PC-3 (cell line): Measurements from ENCODE around the gene HOXD3. TPM values are rescaled to one million over a fixed set of nuclear protein-coding genes. Genes with fewer than 3 reads are reported as not detected.

ENCODE experiments used
- ATAC-seq: fragments of 200-7000 bp; cut with Tn5 transposase; 2 replicates; pipeline ENCODE4 v1.9.1; 2020; ENCODE audit warnings: mild to moderate bottlenecking, moderate library complexity
- BruUV-seq: library from RNA; stranded (reverse); fragments of 400-500 nt; replicated peaks from 2 replicates; lab custom pipeline; 2021; lab: Mats Ljungman, UMichigan
- CTCF ChIA-PET: fragments of 300-600 bp; sonication (Branson Sonifier 250); formaldehyde crosslinking; loops from one replicate; lab custom pipeline; 2022; ENCODE audit warnings: antibody characterized with exemption; lab: Charles Lee
- POLR2A ChIA-PET: fragments of 300-600 bp; sonication (Branson Sonifier 250); formaldehyde crosslinking; loops from one replicate; lab custom pipeline; 2022; ENCODE audit warnings: antibody characterized with exemption; ENCODE audit not compliant: unreplicated experiment; lab: Charles Lee
- DNase-seq: peaks from one replicate; pipeline ENCODE4 v3.0.0-alpha.2; 2015
- H2AFZ ChIP-seq: fragments of 300-600 bp; sonication (generic); 2 replicates; pipeline ENCODE4 v1.6.0; 2016; ENCODE audit warnings: antibody characterized with exemption, low read length
- H3F3A ChIP-seq: fragments of 300-600 bp; sonication (generic); one replicate; pipeline ENCODE4 v1.6.0; 2017; ENCODE audit warnings: antibody characterized with exemption, low read length, control low read depth, mild to moderate bottlenecking; ENCODE audit not compliant: unreplicated experiment
- H3K27ac ChIP-seq: fragments of 300-600 bp; sonication (generic); 2 replicates; pipeline ENCODE4 v1.5.1; 2016; ENCODE audit warnings: mild to moderate bottlenecking, low read length
- H3K27me3 ChIP-seq: fragments of 300-600 bp; sonication (generic); 2 replicates; pipeline ENCODE4 v1.6.1; 2016; ENCODE audit warnings: low read length, mixed read lengths
- H3K36me3 ChIP-seq: fragments of 300-600 bp; sonication (generic); 2 replicates; pipeline ENCODE4 v1.6.1; 2016; ENCODE audit warnings: low read depth, mixed run types, low read length, mixed read lengths
- H3K4me1 ChIP-seq: fragments of 300-600 bp; sonication (generic); 2 replicates; pipeline ENCODE4 v1.5.1; 2016; ENCODE audit warnings: low read length; ENCODE audit not compliant: insufficient read depth
- H3K4me2 ChIP-seq: fragments of 300-600 bp; sonication (generic); 2 replicates; pipeline ENCODE4 v1.6.0; 2016; ENCODE audit warnings: low read length
- H3K4me3 ChIP-seq: fragments of 300-600 bp; sonication (generic); 2 replicates; pipeline ENCODE4 v1.5.1; 2016; ENCODE audit warnings: mild to moderate bottlenecking, low read length, mixed read lengths
- H3K79me2 ChIP-seq: fragments of 300-600 bp; sonication (generic); 2 replicates; pipeline ENCODE4 v1.6.1; 2017; ENCODE audit warnings: low read length, mixed read lengths
- H3K9ac ChIP-seq: fragments of 300-600 bp; sonication (generic); 2 replicates; pipeline ENCODE4 v1.6.0; 2016; ENCODE audit warnings: mild to moderate bottlenecking, low read length
- H3K9me2 ChIP-seq: fragments of 300-600 bp; sonication (generic); replicated peaks from 2 replicates; pipeline ENCODE4 v1.6.1; 2016; ENCODE audit warnings: mixed run types, low read length, mixed read lengths
- H3K9me3 ChIP-seq: fragments of 300-600 bp; sonication (generic); 2 replicates; pipeline ENCODE4 v1.6.1; 2016; ENCODE audit warnings: low read length, mixed read lengths
- H4K20me1 ChIP-seq: fragments of 300-600 bp; sonication (generic); 2 replicates; pipeline ENCODE4 v1.6.1; 2016; ENCODE audit warnings: low read length, mixed read lengths
- CTCF ChIP-seq: fragments of 300-600 bp; sonication (generic); conservative IDR thresholded peaks from 2 replicates; pipeline ENCODE4 v1.5.1; 2017; ENCODE audit warnings: antibody characterized with exemption, low read depth, mild to moderate bottlenecking, low read length
- EZH2 ChIP-seq: fragments of 300-600 bp; sonication (generic); IDR thresholded peaks from one replicate; pipeline ENCODE4 v1.6.1; 2017; ENCODE audit warnings: antibody characterized with exemption, mild to moderate bottlenecking, low read length; ENCODE audit not compliant: unreplicated experiment
- EZH2phosphoT487 ChIP-seq: fragments of 300-600 bp; sonication (generic); IDR thresholded peaks from 2 replicates; pipeline ENCODE4 v1.6.1; 2018; ENCODE audit warnings: mild to moderate bottlenecking, antibody characterized with exemption, low read length, borderline replicate concordance
- intact Hi-C: fragments of 100-400 bp; cut with micrococcal nuclease; formaldehyde crosslinking; loops from 2 replicates; pipeline ENCODE4 v1.9.0; 2023
- total RNA-seq: library from RNA; depleted of rRNA; stranded (reverse); fragments of >200 nt; gene quantifications from 2 replicates; pipeline ENCODE4 v1.2.3, GENCODE V29; 2014

HOXD3 gene
- total RNA-seq, 1 experiment from 2014 or later: 4.4 TPM

- H3K9me3 ChIP-seq: no peaks in the 10 kb centered on the region
- TF ChIP-seq EZH2 (no peak), EZH2phosphoT487 (no peak), CTCF (no peak)
- H4K20me1 ChIP-seq: no peaks in the 10 kb centered on the region
- no peaks in the 10 kb centered on the region for H3K27me3 ChIP-seq
- H3K79me2 ChIP-seq: peaks cover 21% of the 10 kb centered on the region
- DNase-seq: no peak
- H3K27ac ChIP-seq: no peak overlapping the region
- peaks cover 4% of the 10 kb centered on the region for H3F3A ChIP-seq
- ChIA-PET CTCF (no interaction called here), POLR2A (no interaction called here)
- H3K4me2 ChIP-seq: no peak overlapping the region
- H3K9ac ChIP-seq: no peak overlapping the region
- H3K4me3 ChIP-seq: no peak overlapping the region
- no peaks in the 10 kb centered on the region for H3K36me3 ChIP-seq
- ATAC-seq: no peak
- no peaks in the 10 kb centered on the region for H3K9me2 ChIP-seq
- no peak overlapping the region for H2AFZ ChIP-seq
- peaks cover 27% of the 10 kb centered on the region for H3K4me1 ChIP-seq
- intact Hi-C loops: no loop called here
- BruUV-seq: no TSS peak
These were observed 23.1 kb upstream of the HOXD3 start for GRCh38 chr2:176134035-176134434.

- H3K36me3 ChIP-seq: no peaks in the 10 kb centered on the region
- peaks cover 21% of the 10 kb centered on the region for H3K79me2 ChIP-seq
- intact Hi-C loops: no loop called here
- H3K4me2 ChIP-seq: no peak overlapping the region; the same call in 1 of the 2 replicates
- H3K27ac ChIP-seq: no peak overlapping the region
- no peak overlapping the region for H3K4me3 ChIP-seq
- H2AFZ ChIP-seq: no peak overlapping the region
- H4K20me1 ChIP-seq: no peaks in the 10 kb centered on the region
- TF ChIP-seq EZH2 (no peak), EZH2phosphoT487 (no peak), CTCF (no peak; the same call in 1 of the 2 replicates)
- CTCF ChIA-PET: no interaction called here
- no peak overlapping the region for H3K9ac ChIP-seq
- peak; percentile 10; the same call in 1 of the 2 replicates for ATAC-seq
- H3K27me3 ChIP-seq: no peaks in the 10 kb centered on the region
- no TSS peak for BruUV-seq
- H3K9me3 ChIP-seq: no peaks in the 10 kb centered on the region
- H3K9me2 ChIP-seq: no peaks in the 10 kb centered on the region
- H3F3A ChIP-seq: peaks cover 4% of the 10 kb centered on the region
- H3K4me1 ChIP-seq: peaks cover 27% of the 10 kb centered on the region
- DNase-seq: peak; percentile 28
- POLR2A ChIA-PET: no interaction called here
These were observed 22.1 kb upstream of the HOXD3 start for GRCh38 chr2:176135035-176135440.
